HL-60/S4 (cell line): ENCODE measurements around the gene THEM4.
"Not testable (repeated sequence)": the region's sequence is repeated elsewhere in the genome, so short reads cannot be mapped to it uniquely, and the experiment has no call there.

Experiments
- in situ Hi-C: fragments of 300-500 bp; cut with MboI; formaldehyde crosslinking; loops from 2 replicates; pipeline ENCODE4 v1.14.3; 2022; ENCODE audit warnings: low sequenced_read_pairs

THEM4 gene

GRCh38 chr1:151935894-151936602 lies 26.7 kb upstream of the THEM4 start:
- in situ Hi-C loops: loop anchor here (10.0 kb wide), 1 partner anchor 59 kb away; the partner anchor contains the start of gene S100A10

- in situ Hi-C loops: loop anchor here (10.0 kb wide), 1 partner anchor 60 kb away; the partner anchor contains the start of gene S100A10
These were observed 25.8 kb upstream of the THEM4 start for GRCh38 chr1:151935154-151935553.

- in situ Hi-C loops: loop anchor here (10.0 kb wide), 1 partner anchor 61 kb away; the partner anchor contains the start of gene S100A10
These were observed 24.8 kb upstream of the THEM4 start for GRCh38 chr1:151934048-151934493.

- in situ Hi-C loops: no loop called here
These were observed 15.6 kb upstream of the THEM4 start for GRCh38 chr1:151924691-151925587.

- in situ Hi-C loops: no loop called here
These were observed 14.1 kb upstream of the THEM4 start for GRCh38 chr1:151923422-151923821.

- in situ Hi-C loops: no loop called here
These were observed 10.8 kb upstream of the THEM4 start for GRCh38 chr1:151920149-151920548.

GRCh38 chr1:151918819-151919610 lies 9.7 kb upstream of the THEM4 start:
- in situ Hi-C loops: no loop called here

- in situ Hi-C loops: no loop called here
These were observed 8.8 kb upstream of the THEM4 start for GRCh38 chr1:151918156-151918555.

GRCh38 chr1:151916726-151917370 lies 7.5 kb upstream of the THEM4 start:
- in situ Hi-C loops: no loop called here

GRCh38 chr1:151915061-151915686 lies 5.9 kb upstream of the THEM4 start:
- in situ Hi-C loops: no loop called here

GRCh38 chr1:151914076-151914475 lies 4.8 kb upstream of the THEM4 start:
- in situ Hi-C loops: no loop called here

GRCh38 chr1:151912973-151913372 lies 3.7 kb upstream of the THEM4 start:
- in situ Hi-C loops: no loop called here

GRCh38 chr1:151908228-151908691 lies 1.1 kb downstream of the THEM4 start:
- in situ Hi-C loops: no loop called here

- in situ Hi-C loops: no loop called here
These were observed 1.8 kb downstream of the THEM4 start for GRCh38 chr1:151907363-151908139.

- in situ Hi-C loops: not testable (repeated sequence)
These were observed 3.0 kb downstream of the THEM4 start for GRCh38 chr1:151906324-151906645.

GRCh38 chr1:151905443-151906323 lies 3.6 kb downstream of the THEM4 start:
- in situ Hi-C loops: not testable (repeated sequence)

- in situ Hi-C loops: no loop called here
These were observed 4.3 kb downstream of the THEM4 start for GRCh38 chr1:151905070-151905442.

- in situ Hi-C loops: no loop called here
These were observed 6.5 kb downstream of the THEM4 start for GRCh38 chr1:151902858-151903257.
